Measurements from ENCODE around the gene FLII. TPM values are rescaled to one million over a fixed set of nuclear protein-coding genes. Genes with fewer than 3 reads are reported as not detected.

FLII gene
- total RNA-seq, 1 experiment from 2014 or later = 264 TPM

DNA sequence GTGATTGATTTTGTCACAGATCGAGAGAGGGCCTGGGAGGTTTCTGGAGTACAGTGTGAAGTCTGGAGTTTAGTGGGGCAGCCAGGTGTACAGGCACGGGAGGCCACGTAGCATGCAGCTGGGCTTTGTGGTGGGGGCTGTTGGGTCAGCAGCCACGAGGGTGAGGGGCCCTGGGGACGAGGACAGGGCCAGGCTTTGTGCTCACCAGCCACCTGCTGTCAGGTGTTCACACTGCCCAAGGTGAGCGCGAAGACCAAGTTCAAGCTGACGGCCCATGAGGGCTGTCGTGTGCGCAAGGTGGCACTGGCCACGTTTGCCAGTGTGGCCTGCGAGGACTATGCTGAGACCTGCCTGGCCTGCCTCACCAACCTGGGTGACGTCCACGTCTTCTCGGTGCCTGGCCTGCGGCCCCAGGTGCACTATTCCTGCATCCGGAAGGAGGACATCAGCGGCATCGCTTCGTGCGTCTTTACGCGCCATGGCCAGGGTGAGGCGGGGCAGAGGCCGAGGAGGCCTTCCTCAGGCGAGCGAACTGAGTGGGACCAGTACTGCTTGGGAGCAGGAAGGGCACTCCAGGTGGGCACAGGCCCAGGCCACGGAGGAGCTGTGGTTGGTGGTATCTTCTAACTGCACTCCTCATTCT, 17.2 kb downstream of the FLII start:
- Histone ChIP-seq H3K27me3 (ENCODE audit: insufficient read depth, low read length) (no peaks in the 10 kb centered on the region), H3K9ac (ENCODE audit: low read length) (no peak overlapping the region), H3K4me1 (ENCODE audit: control insufficient read depth in 1 of 2, insufficient read depth in 2 of 2, low read length in 2 of 2) (no peaks in the 10 kb centered on the region), H3K4me3 (replicated peaks in 1 of 2; ENCODE audit: low read depth in 1 of 2, low read length in 2 of 2) (no peak overlapping the region), H3K9me3 (ENCODE audit: control insufficient read depth in 1 of 2, insufficient read depth in 1 of 2, low read depth in 1 of 2, low read length in 2 of 2) (no peaks in the 10 kb centered on the region), H4K20me1 (ENCODE audit: insufficient read depth) (no peaks in the 10 kb centered on the region), H3K79me2 (ENCODE audit: insufficient read depth, low read length) (no peaks in the 10 kb centered on the region), H2AFZ (ENCODE audit: low read depth, low read length, poor library complexity, severe bottlenecking) (no peak overlapping the region), H3K36me3 (ENCODE audit: control insufficient read depth in 1 of 2, insufficient read depth in 2 of 2, low read length in 2 of 2) (peaks cover 13 to 16% of the 10 kb centered on the region in 2 experiments), H3K27ac (ENCODE audit: low read depth, low read length) (no peak overlapping the region), H3K4me2 (ENCODE audit: low read length) (no peak overlapping the region), H3K9me2 (ENCODE audit: insufficient read depth) (no peaks in the 10 kb centered on the region)
- intact Hi-C loops (cut with micrococcal nuclease) = no loop called here
- BruUV-seq (replicated peaks) = no TSS peak
- ATAC-seq = peak; percentile 64
- POLR2A ChIA-PET = no interaction called here
- TF ChIP-seq POLR2AphosphoS5 (IDR thresholded peaks at IDR 0.05; ENCODE audit: low read depth, low read length) (no peak), SRF (IDR thresholded peaks at IDR 0.05; ENCODE audit: low read depth) (no peak), EZH2 (IDR thresholded peaks at IDR 0.05) (no peak), ZFX (IDR thresholded peaks at IDR 0.05) (0 out of 2 replicates have a peak, but pooled peaks have one; percentile 3), RAD21 (IDR thresholded peaks at IDR 0.05; ENCODE audit: low read depth) (no peak)
- TF ChIP-seq, protein P1, sequence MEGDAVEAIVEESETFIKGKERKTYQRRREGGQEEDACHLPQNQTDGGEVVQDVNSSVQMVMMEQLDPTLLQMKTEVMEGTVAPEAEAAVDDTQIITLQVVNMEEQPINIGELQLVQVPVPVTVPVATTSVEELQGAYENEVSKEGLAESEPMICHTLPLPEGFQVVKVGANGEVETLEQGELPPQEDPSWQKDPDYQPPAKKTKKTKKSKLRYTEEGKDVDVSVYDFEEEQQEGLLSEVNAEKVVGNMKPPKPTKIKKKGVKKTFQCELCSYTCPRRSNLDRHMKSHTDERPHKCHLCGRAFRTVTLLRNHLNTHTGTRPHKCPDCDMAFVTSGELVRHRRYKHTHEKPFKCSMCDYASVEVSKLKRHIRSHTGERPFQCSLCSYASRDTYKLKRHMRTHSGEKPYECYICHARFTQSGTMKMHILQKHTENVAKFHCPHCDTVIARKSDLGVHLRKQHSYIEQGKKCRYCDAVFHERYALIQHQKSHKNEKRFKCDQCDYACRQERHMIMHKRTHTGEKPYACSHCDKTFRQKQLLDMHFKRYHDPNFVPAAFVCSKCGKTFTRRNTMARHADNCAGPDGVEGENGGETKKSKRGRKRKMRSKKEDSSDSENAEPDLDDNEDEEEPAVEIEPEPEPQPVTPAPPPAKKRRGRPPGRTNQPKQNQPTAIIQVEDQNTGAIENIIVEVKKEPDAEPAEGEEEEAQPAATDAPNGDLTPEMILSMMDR (IDR thresholded peaks at IDR 0.05 in 2 of 3, conservative IDR thresholded peaks at IDR 0.05 in 1 of 3; ENCODE audit: borderline replicate concordance in 1 of 3, insufficient read depth in 1 of 3, low read depth in 2 of 3, low read length in 2 of 3) = peak in 2 of 3 experiments; percentile 4 to 30; a peak in 1 of 6 replicates
- CTCF ChIA-PET = no interaction called here
- no peak for DNase-seq (ENCODE audit: low read depth, low spot score)
- RAD21 ChIA-PET (ENCODE audit: low non-redundant PET in 1 of 2, low total read pairs in 2 of 2, uncharacterized antibody in 2 of 2, unreplicated experiment in 2 of 2) = no interaction called here

DNA sequence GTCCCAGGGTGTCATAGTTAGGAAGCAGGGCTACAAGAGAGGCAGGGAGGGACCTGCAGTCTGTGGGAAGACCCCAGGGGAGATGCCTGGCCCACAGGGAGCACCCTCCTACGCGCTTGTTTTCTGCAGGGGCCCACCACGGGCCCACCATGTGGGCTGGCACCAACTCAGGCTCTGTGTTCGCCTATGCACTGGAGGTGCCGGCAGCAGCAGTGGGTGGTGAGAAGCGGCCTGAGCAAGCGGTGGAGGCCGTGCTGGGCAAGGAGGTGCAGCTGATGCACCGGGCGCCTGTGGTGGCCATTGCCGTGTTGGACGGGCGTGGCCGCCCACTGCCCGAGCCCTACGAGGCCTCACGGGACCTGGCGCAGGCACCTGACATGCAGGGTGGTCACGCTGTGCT, 18.1 kb downstream of the FLII start:
- Histone ChIP-seq H2AFZ (ENCODE audit: low read depth, low read length, poor library complexity, severe bottlenecking) (no peak overlapping the region), H3K9me2 (ENCODE audit: insufficient read depth) (no peaks in the 10 kb centered on the region), H3K4me2 (ENCODE audit: low read length) (no peak overlapping the region), H3K36me3 (ENCODE audit: control insufficient read depth in 1 of 2, insufficient read depth in 2 of 2, low read length in 2 of 2) (peaks cover 4 to 7% of the 10 kb centered on the region in 2 experiments), H3K4me3 (replicated peaks in 1 of 2; ENCODE audit: low read depth in 1 of 2, low read length in 2 of 2) (no peak overlapping the region), H4K20me1 (ENCODE audit: insufficient read depth) (no peaks in the 10 kb centered on the region), H3K27ac (ENCODE audit: low read depth, low read length) (no peak overlapping the region), H3K9me3 (ENCODE audit: control insufficient read depth in 1 of 2, insufficient read depth in 1 of 2, low read depth in 1 of 2, low read length in 2 of 2) (no peaks in the 10 kb centered on the region), H3K79me2 (ENCODE audit: insufficient read depth, low read length) (no peaks in the 10 kb centered on the region), H3K4me1 (ENCODE audit: control insufficient read depth in 1 of 2, insufficient read depth in 2 of 2, low read length in 2 of 2) (peaks cover 0 to 7% of the 10 kb centered on the region in 2 experiments; a peak in 2 of 4 replicates), H3K9ac (ENCODE audit: low read length) (no peak overlapping the region), H3K27me3 (ENCODE audit: insufficient read depth, low read length) (no peaks in the 10 kb centered on the region)
- ChIA-PET POLR2A (no interaction called here), CTCF (no interaction called here), RAD21 (ENCODE audit: low non-redundant PET in 1 of 2, low total read pairs in 2 of 2, uncharacterized antibody in 2 of 2, unreplicated experiment in 2 of 2) (no interaction called here)
- intact Hi-C loops (cut with micrococcal nuclease) = no loop called here
- no TSS peak for BruUV-seq (replicated peaks)
- ATAC-seq (no peak), DNase-seq (ENCODE audit: low read depth, low spot score) (no peak)
- TF ChIP-seq TCF7L2 (IDR thresholded peaks at IDR 0.05; ENCODE audit: borderline replicate concordance, extremely low read depth, insufficient read depth, insufficient read length) (no peak), POLR2A (IDR thresholded peaks at IDR 0.05; ENCODE audit: borderline replicate concordance, extremely low read depth, insufficient read depth, insufficient read length) (no peak), ZNF274 (IDR thresholded peaks at IDR 0.05; ENCODE audit: low read depth, low read length) (no peak), EZH2 (IDR thresholded peaks at IDR 0.05) (no peak)

All from HCT116 (cell line).